H4 (cell line): ENCODE results near the gene SLAIN2. TPM values are rescaled to one million over a fixed set of nuclear protein-coding genes. Genes with fewer than 3 reads are reported as not detected.

Experiments
- DNase-seq: peaks from one replicate; pipeline ENCODE4 v3.0.0-alpha.2; 2015; ENCODE audit warnings: low spot score
- total RNA-seq: library from RNA; depleted of rRNA; stranded (reverse); fragments of >200 nt; shearing (Covaris generic); gene quantifications from 2 replicates; pipeline ENCODE4 v1.2.3, GENCODE V29; 2014

Gene SLAIN2
- total RNA-seq, 1 experiment from 2014 or later = 72.3 TPM

- DNase-seq = no peak
Measured at GRCh38 chr4:48334236-48334635, 7.1 kb upstream of the SLAIN2 start.

DNA sequence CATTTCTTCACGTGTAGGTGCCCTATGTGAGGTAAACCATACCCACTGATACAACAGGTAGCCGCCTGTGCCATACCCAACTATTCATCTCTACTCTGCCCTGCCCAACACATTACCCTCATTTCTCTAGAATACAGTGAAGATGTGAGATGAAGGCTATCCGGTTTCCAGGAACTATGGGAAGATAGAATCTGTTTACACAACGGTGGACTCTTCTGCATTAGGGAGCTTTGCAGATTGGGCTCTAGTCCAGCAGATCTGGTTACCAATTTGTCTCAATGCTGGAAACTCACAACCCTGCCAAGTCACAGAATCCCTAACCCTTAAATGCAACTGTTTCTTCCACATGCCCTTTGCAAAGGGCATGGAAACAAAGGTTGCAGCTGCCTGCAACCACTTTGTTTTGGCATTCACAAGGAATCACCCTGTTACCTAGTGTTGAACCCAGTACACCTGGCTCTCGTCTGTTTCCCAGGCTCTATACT, 6.4 kb upstream of the SLAIN2 start:
- DNase-seq = no peak

DNA sequence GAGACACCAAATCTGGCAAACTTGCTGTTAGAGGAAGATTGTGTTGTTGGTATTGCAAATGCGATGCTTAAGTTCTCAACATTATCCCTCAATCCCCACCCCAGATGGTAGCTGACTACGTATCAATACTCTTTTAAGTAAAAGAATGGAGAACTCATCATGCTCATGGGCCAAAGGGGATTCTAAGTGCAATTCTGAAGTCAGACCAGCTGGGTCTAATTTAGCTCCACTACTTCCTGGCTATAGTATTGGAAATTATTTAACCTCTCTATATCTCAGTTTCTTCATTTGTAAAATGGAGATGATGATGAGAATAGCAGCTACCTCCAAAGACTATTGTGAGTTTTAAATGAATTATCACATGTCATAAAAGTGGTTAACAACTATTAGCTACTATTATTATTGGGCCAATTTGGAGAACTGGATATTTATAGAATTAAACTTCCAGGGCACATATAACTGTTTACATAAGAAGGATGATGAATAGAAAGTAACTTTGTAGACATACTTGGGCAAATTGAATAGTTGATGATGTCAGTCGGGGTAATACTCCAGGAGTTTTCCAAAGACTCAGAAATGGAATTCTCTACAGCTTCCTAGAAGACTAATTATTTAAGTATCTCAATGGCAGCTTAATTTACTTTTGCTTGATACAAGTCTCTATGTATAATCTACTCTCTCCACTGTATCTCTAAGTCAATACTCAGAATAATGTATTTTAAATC, 5.0 kb upstream of the SLAIN2 start:
- no peak for DNase-seq

GRCh38 chr4:48337731-48338130, 3.6 kb upstream of the SLAIN2 start:
- DNase-seq = no peak

DNA sequence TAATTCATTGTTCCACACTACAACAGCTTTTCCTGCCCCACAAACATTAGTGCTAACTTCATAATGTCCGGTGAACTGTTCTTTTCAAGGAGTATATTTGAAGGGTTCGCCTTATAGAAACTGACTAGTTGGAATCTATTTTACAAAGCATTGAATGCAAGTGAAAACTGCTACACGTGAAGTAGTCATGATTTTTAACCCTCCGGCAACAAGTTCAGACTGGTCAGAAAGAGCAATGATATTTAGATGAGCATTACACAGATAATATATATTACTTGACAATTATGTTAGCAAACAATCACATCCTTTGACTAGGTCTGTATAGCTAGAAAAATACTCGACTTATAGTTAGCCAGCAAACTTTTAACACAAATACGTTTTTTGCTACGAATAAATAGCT, 1.7 kb upstream of the SLAIN2 start:
- DNase-seq = no peak

- DNase-seq = peak; percentile 66
Measured at GRCh38 chr4:48340276-48340964, 909 bp upstream of the SLAIN2 start.

DNA sequence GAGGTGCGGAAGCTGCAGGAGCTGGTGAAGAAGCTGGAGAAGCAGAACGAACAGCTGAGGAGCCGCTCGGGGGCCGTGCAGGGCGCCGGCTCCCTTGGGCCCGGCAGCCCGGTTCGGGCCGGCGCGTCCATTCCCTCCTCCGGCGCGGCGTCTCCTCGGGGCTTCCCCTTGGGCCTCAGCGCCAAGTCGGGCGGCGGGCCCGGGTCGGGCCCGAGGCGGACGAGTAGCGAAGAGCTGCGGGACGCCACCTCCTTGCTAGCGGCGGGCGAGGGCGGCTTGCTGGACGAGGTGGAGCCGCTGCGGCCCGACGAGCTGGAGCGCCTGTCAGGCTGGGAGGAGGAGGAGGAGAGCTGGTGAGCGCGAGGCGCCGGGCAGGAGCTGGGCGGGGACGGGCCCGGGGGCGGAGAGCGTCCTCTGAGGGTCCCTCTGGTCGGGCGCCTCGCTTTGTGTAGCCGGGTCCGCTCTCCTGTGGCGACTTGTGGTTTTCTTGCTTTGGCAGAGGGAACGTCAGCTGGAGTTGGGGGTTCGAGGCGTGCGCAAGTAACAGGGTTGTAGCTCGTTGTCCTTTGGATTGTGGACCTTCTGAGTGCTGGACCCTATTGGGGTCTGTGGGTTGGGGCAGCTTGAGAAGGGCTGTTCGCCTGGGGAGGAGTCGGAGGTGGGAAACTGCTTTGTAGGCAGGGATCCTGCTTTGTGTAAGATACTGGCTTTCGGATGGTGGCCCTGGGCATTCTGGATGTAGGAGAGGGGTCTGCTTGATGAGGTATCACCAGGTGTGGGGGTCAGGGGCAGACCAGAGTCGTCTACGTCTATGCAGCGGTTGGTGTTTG, 662 bp downstream of the SLAIN2 start:
- peak; percentile 31 for DNase-seq

DNA sequence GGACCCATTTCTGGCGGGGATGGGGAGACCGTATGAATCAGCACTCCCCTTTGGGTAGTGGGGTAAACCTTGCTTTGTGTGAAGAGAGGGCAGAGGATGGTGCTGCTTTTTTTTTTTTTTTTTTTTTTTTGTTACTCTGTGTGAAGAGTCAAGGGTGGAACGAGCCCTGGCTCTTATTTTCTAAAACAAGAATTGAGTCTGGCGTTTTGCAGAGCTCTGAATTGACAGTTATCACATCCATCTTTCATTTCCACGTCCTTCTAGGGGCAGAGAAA, 1.2 kb downstream of the SLAIN2 start:
- DNase-seq = no peak

- no peak for DNase-seq
Measured at GRCh38 chr4:48343035-48343434, 1.7 kb downstream of the SLAIN2 start.

GRCh38 chr4:48343551-48343950, 2.2 kb downstream of the SLAIN2 start:
- DNase-seq = no peak

DNA sequence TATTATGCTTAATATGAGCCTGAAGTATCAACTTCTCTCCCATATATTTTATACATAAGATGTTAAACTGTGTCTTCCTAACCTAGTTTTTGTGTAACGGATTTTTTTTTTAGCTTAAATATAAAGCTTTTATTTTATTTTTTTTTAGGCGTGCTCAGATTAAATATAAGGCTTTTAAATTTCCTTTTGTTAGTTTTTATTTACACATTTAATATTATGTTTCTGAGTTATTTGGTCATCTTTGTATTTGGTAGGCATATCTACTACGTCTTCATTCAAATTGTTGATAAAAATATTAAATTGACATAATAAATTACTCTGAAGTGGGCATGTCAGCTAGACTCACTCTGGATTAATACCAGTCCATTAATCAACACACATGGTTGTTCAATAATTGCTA, 4.2 kb downstream of the SLAIN2 start:
- no peak for DNase-seq

GRCh38 chr4:48346594-48346993, 5.3 kb downstream of the SLAIN2 start:
- no peak for DNase-seq

- no peak for DNase-seq
Measured at GRCh38 chr4:48347282-48347921, 6.1 kb downstream of the SLAIN2 start.

GRCh38 chr4:48350871-48351270, 9.5 kb downstream of the SLAIN2 start:
- DNase-seq = no peak

DNA sequence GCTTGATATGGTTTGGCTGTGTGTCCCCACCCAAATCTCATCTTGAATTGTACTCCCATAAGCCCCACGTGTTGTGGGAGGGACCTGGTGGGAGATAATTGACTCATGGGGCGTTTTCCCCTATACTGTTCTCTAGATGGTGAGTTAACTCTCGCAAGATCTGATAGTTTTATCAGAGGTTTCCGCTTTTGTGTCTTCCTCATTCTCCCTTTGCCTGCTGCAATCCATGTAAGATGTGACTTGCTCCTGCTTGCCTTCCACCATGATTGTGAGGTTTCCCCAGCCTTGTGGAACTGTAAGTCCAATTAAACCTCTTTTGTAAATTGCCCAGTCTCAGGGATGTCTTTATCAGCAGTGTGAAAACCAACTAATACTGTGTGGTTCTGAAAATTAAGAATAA, 11.5 kb downstream of the SLAIN2 start:
- DNase-seq = no peak

- no peak for DNase-seq
Measured at GRCh38 chr4:48356355-48356754, 15.0 kb downstream of the SLAIN2 start.

- DNase-seq = no peak
Measured at GRCh38 chr4:48360285-48361011, 19.1 kb downstream of the SLAIN2 start.

DNA sequence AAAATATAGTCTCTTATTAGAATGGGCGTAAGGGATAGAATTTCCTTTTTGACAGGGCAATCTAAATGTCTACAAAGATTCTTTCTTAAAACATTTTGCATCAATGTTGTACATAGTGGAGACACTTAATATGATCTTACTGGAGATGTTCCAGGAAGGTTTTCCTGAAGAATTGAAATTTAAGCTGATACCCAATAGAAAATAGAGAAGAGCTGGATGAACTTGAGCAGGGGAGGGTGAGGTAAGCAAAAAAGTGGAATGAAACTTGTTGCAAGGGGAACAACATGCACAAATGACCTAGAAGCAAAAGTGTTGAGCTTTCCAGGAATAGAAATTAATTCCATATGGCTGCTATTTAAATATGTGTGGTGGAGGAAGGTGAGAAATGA, 19.7 kb downstream of the SLAIN2 start:
- DNase-seq = no peak

DNA sequence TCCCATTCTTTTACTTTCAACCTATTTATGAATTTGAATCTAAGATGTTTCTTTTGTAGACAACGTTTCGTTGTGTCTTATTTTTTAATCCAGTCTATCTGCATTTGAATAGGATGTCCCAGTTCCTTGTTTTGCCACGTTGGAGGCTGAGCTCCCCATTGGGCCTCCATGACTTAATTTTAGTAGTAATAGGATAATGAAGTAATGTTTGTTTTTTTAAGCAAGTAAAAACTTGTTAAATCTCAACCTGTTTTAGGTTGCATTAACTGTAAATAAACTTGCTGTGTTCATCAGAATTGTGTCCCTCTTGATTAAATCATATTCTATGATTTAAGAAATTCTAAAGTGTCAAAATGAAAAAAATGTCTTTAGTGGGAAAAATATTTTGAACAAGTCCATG, 25.3 kb downstream of the SLAIN2 start:
- no peak for DNase-seq

- DNase-seq = no peak
Measured at GRCh38 chr4:48367016-48367415, 25.7 kb downstream of the SLAIN2 start.

DNA sequence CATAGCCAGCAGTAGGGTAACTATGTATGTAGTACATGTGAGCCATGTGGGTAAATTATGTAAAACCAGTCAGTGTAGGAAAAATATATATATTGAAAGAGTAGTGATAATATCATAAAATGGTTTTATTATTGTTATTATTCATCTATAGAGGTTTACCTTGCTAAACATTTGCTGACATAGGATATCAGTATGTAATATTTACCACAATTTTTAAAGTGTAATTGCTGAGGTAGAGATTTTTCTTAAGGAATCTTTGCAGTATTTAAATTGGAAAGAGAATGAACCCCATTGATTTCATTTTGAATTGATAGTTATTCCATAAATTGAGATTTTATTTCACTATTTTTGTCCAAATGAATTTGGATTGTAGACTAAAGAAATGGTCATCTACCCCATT, 27.1 kb downstream of the SLAIN2 start:
- DNase-seq = no peak

- DNase-seq = no peak
Measured at GRCh38 chr4:48369248-48369647, 27.9 kb downstream of the SLAIN2 start.
